Common myeloid progenitor, CD34-positive (primary cell): ENCODE results near the gene MARS1.
"Not testable (repeated sequence)": the region's sequence is repeated elsewhere in the genome, so short reads cannot be mapped to it uniquely, and the experiment has no call there.

ENCODE experiments used
- CTCF ChIA-PET: fragments of 350-600 bp; sonication (Branson Sonifier 250); formaldehyde crosslinking; loops from one replicate; lab custom pipeline; 2021; ENCODE audit warnings: antibody characterized with exemption; lab: Charles Lee
- POLR2A ChIA-PET: fragments of 350-600 bp; sonication (Branson Sonifier 250); formaldehyde crosslinking; loops from one replicate; lab custom pipeline; 2021; ENCODE audit warnings: antibody characterized with exemption; lab: Charles Lee
- DNase-seq, 3 donors: peaks; one replicate each; pipeline versions ENCODE4 v3.0.0 to v3.0.0-alpha.2; 2013
- H3K27ac ChIP-seq, 2 experiments: 1 replicate in 1 of 2; 2 replicates in 1 of 2; pipeline ENCODE4 v1.7.0; 2013; ENCODE audit warnings: inconsistent platforms in 2 of 2, low read length in 2 of 2, mild to moderate bottlenecking in 2 of 2, low read depth in 1 of 2, moderate library complexity in 1 of 2; ENCODE audit not compliant: severe bottlenecking in 2 of 2, insufficient read depth in 1 of 2, poor library complexity in 1 of 2
- H3K27me3 ChIP-seq, 5 experiments: replicated peaks in 2 of 5; 1 replicate in 3 of 5; 2 replicates in 2 of 5; pipeline versions ENCODE4 v1.6.1 to v1.7.0; 2013; ENCODE audit warnings: low read length in 4 of 5, mild to moderate bottlenecking in 2 of 5, moderate library complexity in 2 of 5, inconsistent platforms in 1 of 5; ENCODE audit not compliant: insufficient read depth in 5 of 5, control insufficient read depth in 4 of 5
- H3K36me3 ChIP-seq, 4 experiments: 1 replicate in 2 of 4; 2 replicates in 2 of 4; pipeline versions ENCODE4 v1.6.1 to v1.7.0; 2013; ENCODE audit warnings: low read length in 3 of 4, control low read depth in 1 of 4, mild to moderate bottlenecking in 1 of 4; ENCODE audit not compliant: control insufficient read depth in 4 of 4, insufficient read depth in 4 of 4
- H3K4me1 ChIP-seq, 4 experiments: 1 replicate in 3 of 4; 2 replicates in 1 of 4; pipeline versions ENCODE4 v1.6.1 to v1.7.1; 2013; ENCODE audit warnings: low read length in 3 of 4, mild to moderate bottlenecking in 3 of 4, control low read depth in 1 of 4, inconsistent platforms in 1 of 4, moderate library complexity in 1 of 4; ENCODE audit not compliant: control insufficient read depth in 4 of 4, insufficient read depth in 4 of 4; ENCODE audit errors: control extremely low read depth in 1 of 4
- H3K4me3 ChIP-seq, 7 experiments: 1 replicate in 4 of 7; 2 replicates in 3 of 7; pipeline versions ENCODE4 v1.5.1 to v1.7.0; 2013; ENCODE audit warnings: mild to moderate bottlenecking in 7 of 7, low read length in 6 of 7, moderate library complexity in 6 of 7, inconsistent platforms in 2 of 7, low read depth in 2 of 7, control low read depth in 1 of 7; ENCODE audit not compliant: insufficient read depth in 4 of 7, control insufficient read depth in 1 of 7; ENCODE audit errors: extremely low read depth in 1 of 7
- H3K9me3 ChIP-seq, 5 experiments: 1 replicate in 4 of 5; 2 replicates in 1 of 5; pipeline versions ENCODE4 v1.6.1 to v1.7.1; 2013; ENCODE audit warnings: low read length in 4 of 5, mild to moderate bottlenecking in 2 of 5, inconsistent platforms in 1 of 5, low read depth in 1 of 5, moderate library complexity in 1 of 5; ENCODE audit not compliant: control insufficient read depth in 4 of 5, insufficient read depth in 2 of 5; ENCODE audit errors: control extremely low read depth in 1 of 5
- WGBS: methylation state at CpG from one replicate; pipeline ENCODE4 v1.1.5; 2013; ENCODE audit not compliant: insufficient coverage; 5-methylcytosine and 5-hydroxymethylcytosine counted together

The MARS1 gene

GRCh38 chr12:57487055-57487596, 742 bp upstream of the MARS1 start:
- Histone ChIP-seq H3K27ac (peak overlapping the region in 1 of 2 experiments; percentile 34), H3K4me3 (no peak overlapping the region), H3K4me1 (peaks cover 0 to 17% (median 14%) of the 10 kb centered on the region in 4 experiments), H3K36me3 (peaks cover 7 to 28% (median 17%) of the 10 kb centered on the region in 4 experiments), H3K27me3 (no peaks in the 10 kb centered on the region), H3K9me3 (no peaks in the 10 kb centered on the region)
- CTCF ChIA-PET = interaction anchor here (0.7 to 2.7 kb wide), 7 partner anchors 8 to 29 kb away, joined by 3 to 13 read pairs (median 5); no protein-coding TSS in a partner anchor
- no peak for DNase-seq
- POLR2A ChIA-PET = interaction anchor here (0.6 kb wide), 1 partner anchor 15 kb away, joined by 4 read pairs; no protein-coding TSS in a partner anchor
- 95% methylated on average over 20 of the region's 27 CpGs for WGBS

GRCh38 chr12:57488402-57489156, 711 bp downstream of the MARS1 start:
- H3K4me3 ChIP-seq = peak overlapping the region; percentile 69 to 99 (median 93)
- ChIA-PET POLR2A (interaction anchor here (1.4 to 1.6 kb wide), 3 partner anchors 9 to 28 kb away, joined by 3 to 8 read pairs (median 4); partner anchors contain the start of gene ARHGAP9), CTCF (interaction anchor here (1.3 to 3.4 kb wide), 4 partner anchors 12 to 86 kb away, joined by 3 to 14 read pairs (median 6); partner anchors contain the start of gene GLI1)
- H3K27ac ChIP-seq = peak overlapping the region; percentile 92 to 97
- no peak for DNase-seq
- peaks cover 9 to 37% (median 24%) of the 10 kb centered on the region in 4 experiments for H3K36me3 ChIP-seq
- H3K4me1 ChIP-seq = peaks cover 0 to 17% (median 14%) of the 10 kb centered on the region in 4 experiments
- 14% methylated on average over 5 of the region's 11 CpGs for WGBS
- H3K9me3 ChIP-seq = no peaks in the 10 kb centered on the region
- no peaks in the 10 kb centered on the region for H3K27me3 ChIP-seq

- Histone ChIP-seq H3K27ac (peak overlapping the region in 1 of 2 experiments; percentile 97), H3K27me3 (no peaks in the 10 kb centered on the region), H3K36me3 (peaks cover 9 to 38% (median 24%) of the 10 kb centered on the region in 4 experiments), H3K9me3 (no peaks in the 10 kb centered on the region), H3K4me1 (peaks cover 0 to 17% (median 14%) of the 10 kb centered on the region in 4 experiments), H3K4me3 (peak overlapping the region in 2 of 7 experiments; percentile 86 to 99)
- CTCF ChIA-PET = interaction anchor here (1.3 to 3.4 kb wide), 5 partner anchors 8 to 86 kb away, joined by 3 to 14 read pairs (median 7); partner anchors contain the start of genes ARHGAP9 and GLI1
- POLR2A ChIA-PET = interaction anchor here (1.4 to 1.6 kb wide), 3 partner anchors 9 to 27 kb away, joined by 3 to 8 read pairs (median 4); partner anchors contain the start of gene ARHGAP9
- DNase-seq = no peak
- WGBS = 96% methylated on average over 3 of the region's 5 CpGs
Measured at GRCh38 chr12:57489157-57489641, 1.3 kb downstream of the MARS1 start.

GRCh38 chr12:57490126-57490525, 2.3 kb downstream of the MARS1 start:
- no peak for DNase-seq
- Histone ChIP-seq H3K4me1 (peaks cover 0 to 17% (median 14%) of the 10 kb centered on the region in 4 experiments), H3K27ac (peak overlapping the region in 1 of 2 experiments; percentile 14), H3K27me3 (no peaks in the 10 kb centered on the region), H3K9me3 (no peaks in the 10 kb centered on the region), H3K4me3 (no peak overlapping the region), H3K36me3 (peaks cover 9 to 39% (median 24%) of the 10 kb centered on the region in 4 experiments)
- POLR2A ChIA-PET = no interaction called here
- CTCF ChIA-PET = interaction anchor here (0.7 to 3.4 kb wide), 8 partner anchors 9 to 85 kb away, joined by 3 to 14 read pairs (median 4); partner anchors contain the start of genes ARHGAP9 and GLI1
- WGBS = 96% methylated on average over 4 of the region's 4 CpGs

GRCh38 chr12:57491393-57492280, 3.8 kb downstream of the MARS1 start:
- ChIA-PET POLR2A (no interaction called here), CTCF (interaction anchor here (0.8 to 3.4 kb wide), 7 partner anchors 11 to 33 kb away, joined by 3 to 14 read pairs (median 4); partner anchors contain the start of genes ARHGAP9 and GLI1)
- peaks cover 0 to 17% (median 14%) of the 10 kb centered on the region in 4 experiments for H3K4me1 ChIP-seq
- peaks cover 9 to 48% (median 27%) of the 10 kb centered on the region in 4 experiments for H3K36me3 ChIP-seq
- H3K27ac ChIP-seq = no peak overlapping the region
- H3K4me3 ChIP-seq = no peak overlapping the region
- no peaks in the 10 kb centered on the region for H3K27me3 ChIP-seq
- peak; percentile 25 to 61 (median 57) for DNase-seq
- H3K9me3 ChIP-seq = no peaks in the 10 kb centered on the region
- WGBS = 100% methylated on average over 7 of the region's 15 CpGs

GRCh38 chr12:57495051-57495701, 7.3 kb downstream of the MARS1 start:
- POLR2A ChIA-PET, H3K27ac ChIP-seq, DNase-seq, H3K4me1 ChIP-seq, H3K9me3 ChIP-seq, CTCF ChIA-PET, H3K27me3 ChIP-seq, H3K4me3 ChIP-seq: not testable (repeated sequence)
- 97% methylated on average over 21 of the region's 48 CpGs for WGBS
- peaks cover 18 to 67% (median 44%) of the 10 kb centered on the region in 4 experiments for H3K36me3 ChIP-seq
